Stimulated activated CD8-positive, alpha-beta memory T cell treated with anti-CD3 and anti-CD28 coated beads, Interleukin-7, amount 100 ng/mL, for 24 hours (primary cell): ENCODE results near the gene ERC1.

Experiments
- DNase-seq: peaks from one replicate; pipeline ENCODE4 v3.0.0-alpha.2; 2020; ENCODE audit warnings: low read depth

ERC1 gene

GRCh38 chr12:1517734-1518525 lies 526.9 kb downstream of the ERC1 start:
- no peak for DNase-seq

- no peak for DNase-seq
These were observed 527.8 kb downstream of the ERC1 start for GRCh38 chr12:1518591-1519516.

- no peak for DNase-seq
These were observed 528.6 kb downstream of the ERC1 start for GRCh38 chr12:1519642-1520041.

GRCh38 chr12:1523046-1523445 lies 532.0 kb downstream of the ERC1 start:
- no peak for DNase-seq

GRCh38 chr12:1523558-1524050 lies 532.6 kb downstream of the ERC1 start:
- no peak for DNase-seq

- no peak for DNase-seq
These were observed 534.8 kb downstream of the ERC1 start for GRCh38 chr12:1525858-1526257.

GRCh38 chr12:1527789-1528188 lies 536.8 kb downstream of the ERC1 start:
- no peak for DNase-seq

GRCh38 chr12:1528791-1529190 lies 537.8 kb downstream of the ERC1 start:
- DNase-seq = no peak

- no peak for DNase-seq
These were observed 538.3 kb downstream of the ERC1 start for GRCh38 chr12:1529228-1529861.

- no peak for DNase-seq
These were observed 539.0 kb downstream of the ERC1 start for GRCh38 chr12:1529862-1530591.

- DNase-seq = no peak
These were observed 539.6 kb downstream of the ERC1 start for GRCh38 chr12:1530592-1531152.

GRCh38 chr12:1531153-1531653 lies 540.2 kb downstream of the ERC1 start:
- no peak for DNase-seq

- DNase-seq = no peak
These were observed 540.8 kb downstream of the ERC1 start for GRCh38 chr12:1531654-1532374.

- no peak for DNase-seq
These were observed 541.5 kb downstream of the ERC1 start for GRCh38 chr12:1532375-1533165.

GRCh38 chr12:1533205-1533601 lies 542.2 kb downstream of the ERC1 start:
- no peak for DNase-seq

GRCh38 chr12:1533602-1534304 lies 542.7 kb downstream of the ERC1 start:
- DNase-seq = no peak

- DNase-seq = no peak
These were observed 543.7 kb downstream of the ERC1 start for GRCh38 chr12:1534748-1535147.

GRCh38 chr12:1536817-1537216 lies 545.8 kb downstream of the ERC1 start:
- no peak for DNase-seq

- no peak for DNase-seq
These were observed 548.1 kb downstream of the ERC1 start for GRCh38 chr12:1539135-1539534.
